Kasumi-1 (cell line): Measurements from ENCODE around the gene ATP9B.
A peak's percentile ranks its signal among the peaks of the same experiment; 100 is the strongest.
"Not testable (repeated sequence)": the region's sequence is repeated elsewhere in the genome, so short reads cannot be mapped to it uniquely, and the experiment has no call there.

Experiments
- DNase-seq, 2 experiments: peaks; one replicate each; lab custom pipeline; 2025; lab: John Stamatoyannopoulos, UW

ATP9B gene

GRCh38 chr18:79136742-79137141, 67.5 kb downstream of the ATP9B start:
- no peak for DNase-seq

DNA sequence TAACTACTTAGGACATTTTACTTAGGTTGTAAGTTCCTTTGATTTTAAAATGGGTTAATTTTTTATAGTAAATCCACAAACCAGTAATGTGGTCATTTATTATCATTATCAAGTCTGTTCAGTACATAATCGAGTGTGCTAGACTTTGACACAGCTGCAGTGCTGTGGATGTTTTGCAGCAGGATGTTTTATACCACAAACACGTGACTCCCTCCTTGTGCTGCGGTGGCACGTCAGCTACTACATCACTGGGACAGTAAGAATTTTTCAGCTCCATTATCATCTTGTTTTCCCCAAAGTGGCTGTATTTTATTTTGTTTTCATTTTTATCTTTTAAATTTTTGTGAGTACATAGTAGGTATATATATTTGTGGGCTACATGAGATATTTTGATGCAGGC, 70.0 kb downstream of the ATP9B start:
- peak; percentile 13 to 21 for DNase-seq

GRCh38 chr18:79147014-79147413, 77.8 kb downstream of the ATP9B start:
- no peak for DNase-seq

DNA sequence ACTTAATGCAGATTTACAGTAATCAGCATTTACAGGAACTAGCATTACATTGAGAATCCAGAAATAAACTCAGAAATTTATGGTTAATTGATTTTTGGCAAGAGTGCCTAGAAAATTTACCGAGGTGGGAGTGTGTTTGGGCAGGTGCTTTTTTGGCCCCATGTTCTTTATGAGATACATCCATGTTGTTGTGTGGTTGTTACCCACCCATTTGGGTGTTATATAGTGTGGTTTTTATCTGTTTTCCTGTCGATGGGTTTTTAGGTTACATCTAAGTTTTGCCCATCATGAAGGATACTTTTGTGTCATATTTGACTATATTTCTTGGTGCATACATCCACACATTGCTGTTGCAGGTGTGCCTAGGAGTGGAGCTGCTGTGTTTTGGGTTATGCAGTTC, 82.0 kb downstream of the ATP9B start:
- DNase-seq, result no peak

GRCh38 chr18:79156327-79156726, 87.1 kb downstream of the ATP9B start:
- DNase-seq, result no peak

DNA sequence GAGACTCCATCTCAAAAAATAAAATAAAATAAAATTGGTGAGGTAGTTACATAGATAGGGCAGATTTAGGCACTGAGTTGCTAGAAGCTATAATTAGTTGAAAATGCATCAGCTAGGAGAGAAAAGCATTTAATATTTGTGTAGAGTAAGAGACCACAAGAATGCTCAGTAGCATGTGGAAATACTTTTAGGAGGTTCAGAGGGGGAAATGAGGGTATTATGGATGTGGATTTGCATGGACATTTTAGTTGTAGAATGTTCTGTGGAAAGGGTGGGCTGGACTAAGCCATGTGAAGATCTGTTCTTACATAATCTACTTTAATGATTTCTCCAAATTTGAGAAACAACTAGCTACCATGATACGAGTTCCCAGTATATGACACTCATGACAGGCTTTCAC, 95.5 kb downstream of the ATP9B start:
- no peak for DNase-seq

- DNase-seq, result no peak
Measured at GRCh38 chr18:79166702-79167101, 97.5 kb downstream of the ATP9B start.

DNA sequence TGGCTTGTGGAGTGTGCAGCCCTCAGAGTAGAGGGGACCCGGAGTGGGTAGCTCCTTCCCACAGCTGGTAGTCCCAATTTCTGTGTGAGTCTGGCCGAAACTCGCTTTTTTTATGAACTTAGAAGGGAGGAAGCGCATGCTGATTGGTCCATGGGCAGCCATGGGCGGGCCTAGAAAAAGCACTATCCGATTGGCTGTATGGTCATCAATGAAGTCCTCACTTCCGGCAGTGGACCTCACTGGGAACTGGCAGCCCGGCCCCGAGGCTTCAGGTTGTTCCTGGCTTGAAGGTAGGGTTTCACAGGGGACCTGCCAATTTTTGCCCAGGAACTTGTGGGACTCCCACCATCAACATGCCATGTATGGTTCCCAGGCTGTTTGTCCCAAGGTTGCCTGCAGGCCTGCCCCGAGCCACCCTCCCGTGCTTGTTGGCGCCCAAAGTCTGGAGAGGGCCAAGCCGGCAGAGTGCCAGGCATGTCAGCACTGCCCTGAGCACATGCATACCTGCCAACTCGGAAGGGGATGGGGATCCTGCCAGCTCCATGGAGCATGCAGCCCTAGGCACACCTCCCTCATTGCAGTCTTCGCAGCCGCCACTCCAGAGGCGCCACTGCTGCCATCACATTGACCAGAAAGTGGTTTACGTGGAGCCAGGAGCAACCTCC, 98.5 kb downstream of the ATP9B start:
- no peak for DNase-seq

- peak; percentile 31 to 42 for DNase-seq
Measured at GRCh38 chr18:79169958-79170555, 100.9 kb downstream of the ATP9B start.

GRCh38 chr18:79172331-79172730, 103.1 kb downstream of the ATP9B start:
- not testable (repeated sequence) for DNase-seq

DNA sequence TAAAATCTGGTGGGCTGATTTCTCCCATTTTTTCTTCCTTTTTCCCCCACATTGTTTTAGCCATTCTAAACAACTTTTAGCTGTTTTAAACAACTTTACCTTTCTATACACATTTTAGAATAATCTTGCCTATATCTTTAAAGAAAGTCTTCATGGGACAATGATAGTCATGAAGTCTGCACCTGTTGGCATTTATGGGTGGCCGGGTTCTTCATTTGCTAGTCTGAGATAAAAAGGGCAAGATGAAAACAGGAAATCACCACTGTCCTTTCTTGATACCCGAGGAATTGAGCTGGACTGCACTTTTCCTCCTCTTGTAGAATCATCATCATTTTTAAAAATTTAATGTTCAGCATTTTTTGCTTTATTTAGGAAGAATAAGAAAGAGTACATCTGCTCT, 104.5 kb downstream of the ATP9B start:
- DNase-seq, result no peak

DNA sequence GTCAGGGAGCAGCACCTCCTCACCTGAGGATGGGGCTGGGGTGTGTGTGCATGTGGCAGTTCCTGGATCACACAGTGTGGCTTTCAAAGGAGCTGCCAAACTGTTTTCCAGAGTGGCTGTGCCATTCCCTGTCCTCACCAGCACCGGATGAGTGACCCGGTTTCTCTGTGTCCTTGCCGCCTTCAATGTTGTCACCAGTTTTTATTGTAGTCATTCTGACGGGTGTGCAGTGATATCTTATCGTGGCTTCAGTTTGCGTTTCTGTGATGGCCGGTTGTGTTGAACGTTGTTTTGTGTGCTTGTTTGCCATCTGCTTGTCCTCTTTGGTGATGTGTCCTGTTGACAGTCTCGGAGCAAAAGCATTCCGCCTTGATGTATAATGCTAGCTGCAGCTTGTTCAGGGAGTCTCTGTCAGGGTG, 108.9 kb downstream of the ATP9B start:
- DNase-seq, result no peak

DNA sequence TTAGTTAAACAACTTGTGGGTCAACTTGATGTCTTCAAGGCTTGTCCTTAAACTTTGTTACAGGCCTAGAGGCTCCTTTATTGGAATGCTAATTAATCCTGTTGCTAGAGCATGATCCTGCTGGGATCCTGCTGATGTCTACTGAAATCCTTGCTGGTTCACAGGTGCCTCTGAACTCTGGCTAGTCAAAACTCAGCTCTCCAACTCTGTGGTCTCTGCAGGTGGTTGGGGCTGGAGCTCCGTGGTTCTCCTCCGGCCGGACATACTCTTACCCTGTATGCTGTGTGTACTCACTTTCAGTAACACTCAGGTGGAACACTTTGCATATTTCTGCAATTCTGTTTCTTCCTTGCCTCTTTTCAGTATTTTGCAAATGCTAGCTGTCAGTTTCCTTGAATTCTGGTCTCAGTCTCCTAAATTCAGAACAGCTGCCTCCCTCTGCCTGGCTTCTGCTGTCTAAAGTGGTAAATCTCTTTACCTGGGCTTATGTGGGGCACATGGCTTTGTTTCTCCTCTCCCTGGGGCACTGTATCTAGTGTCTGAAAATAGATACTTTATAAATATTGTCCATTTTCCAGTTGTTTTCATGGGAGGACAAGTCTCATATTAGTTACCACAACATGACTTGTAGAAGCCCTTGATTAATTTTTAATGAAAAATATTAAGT, 113.0 kb downstream of the ATP9B start:
- DNase-seq, result no peak

DNA sequence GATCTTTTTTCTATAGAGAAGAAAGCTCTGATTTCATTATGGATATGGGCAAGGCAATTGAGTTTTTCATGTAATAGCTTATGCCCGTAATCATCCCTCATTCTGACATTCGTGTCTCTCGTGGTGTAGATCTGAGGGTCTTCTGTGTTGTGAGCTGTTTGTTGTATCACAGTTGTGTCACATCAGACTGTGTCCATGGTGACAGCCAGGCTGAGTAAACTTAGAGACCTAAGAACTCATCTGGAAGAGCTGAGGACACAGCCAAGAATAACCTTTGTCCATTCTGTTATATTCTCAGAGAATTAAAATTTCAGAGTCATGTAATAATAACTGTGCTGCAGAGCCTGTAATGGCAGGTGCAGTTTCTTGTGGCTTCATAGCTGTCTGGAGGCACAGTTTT, 116.5 kb downstream of the ATP9B start:
- no peak for DNase-seq

DNA sequence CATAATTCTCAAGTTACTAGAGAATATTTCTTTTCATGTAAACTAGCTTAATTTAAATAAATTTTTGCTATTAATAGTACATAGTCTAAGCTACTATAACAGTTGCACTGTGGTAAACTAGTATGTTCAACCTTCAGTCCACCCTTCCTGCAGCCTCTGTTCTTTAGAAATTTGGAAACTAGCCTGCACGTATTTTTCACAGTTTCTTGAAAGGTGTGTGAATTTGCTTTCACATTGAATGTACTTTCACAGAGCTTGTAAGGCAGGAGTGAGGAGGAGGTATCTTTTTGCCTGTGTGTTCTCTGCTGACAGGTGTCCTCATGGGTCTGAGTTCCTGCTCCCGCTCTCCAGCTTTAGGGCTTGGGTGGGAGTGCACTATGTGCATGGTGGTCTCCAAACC, 117.5 kb downstream of the ATP9B start:
- no peak for DNase-seq

GRCh38 chr18:79187532-79188277, 118.5 kb downstream of the ATP9B start:
- DNase-seq, result no peak

- no peak for DNase-seq
Measured at GRCh38 chr18:79191418-79191817, 122.2 kb downstream of the ATP9B start.

GRCh38 chr18:79191956-79192355, 122.8 kb downstream of the ATP9B start:
- no peak for DNase-seq

DNA sequence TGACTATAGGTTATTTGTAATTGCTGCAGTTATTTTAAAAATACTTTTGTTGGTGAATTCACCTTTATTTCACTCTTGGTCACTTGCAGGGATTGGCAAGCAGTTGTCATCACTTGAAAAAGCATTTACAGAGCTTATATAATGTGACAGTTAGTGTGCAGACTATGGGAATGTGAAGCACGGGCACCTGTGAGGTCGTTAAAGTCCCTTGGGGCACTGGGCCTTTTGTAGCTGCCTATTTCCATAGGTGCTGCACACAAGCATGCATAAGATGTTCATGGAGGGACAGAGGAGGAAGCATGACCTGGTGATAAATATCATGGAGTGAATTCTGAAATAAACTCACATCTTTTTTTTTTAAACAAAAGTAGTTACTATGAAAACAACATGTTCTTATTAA, 124.6 kb downstream of the ATP9B start:
- no peak for DNase-seq

DNA sequence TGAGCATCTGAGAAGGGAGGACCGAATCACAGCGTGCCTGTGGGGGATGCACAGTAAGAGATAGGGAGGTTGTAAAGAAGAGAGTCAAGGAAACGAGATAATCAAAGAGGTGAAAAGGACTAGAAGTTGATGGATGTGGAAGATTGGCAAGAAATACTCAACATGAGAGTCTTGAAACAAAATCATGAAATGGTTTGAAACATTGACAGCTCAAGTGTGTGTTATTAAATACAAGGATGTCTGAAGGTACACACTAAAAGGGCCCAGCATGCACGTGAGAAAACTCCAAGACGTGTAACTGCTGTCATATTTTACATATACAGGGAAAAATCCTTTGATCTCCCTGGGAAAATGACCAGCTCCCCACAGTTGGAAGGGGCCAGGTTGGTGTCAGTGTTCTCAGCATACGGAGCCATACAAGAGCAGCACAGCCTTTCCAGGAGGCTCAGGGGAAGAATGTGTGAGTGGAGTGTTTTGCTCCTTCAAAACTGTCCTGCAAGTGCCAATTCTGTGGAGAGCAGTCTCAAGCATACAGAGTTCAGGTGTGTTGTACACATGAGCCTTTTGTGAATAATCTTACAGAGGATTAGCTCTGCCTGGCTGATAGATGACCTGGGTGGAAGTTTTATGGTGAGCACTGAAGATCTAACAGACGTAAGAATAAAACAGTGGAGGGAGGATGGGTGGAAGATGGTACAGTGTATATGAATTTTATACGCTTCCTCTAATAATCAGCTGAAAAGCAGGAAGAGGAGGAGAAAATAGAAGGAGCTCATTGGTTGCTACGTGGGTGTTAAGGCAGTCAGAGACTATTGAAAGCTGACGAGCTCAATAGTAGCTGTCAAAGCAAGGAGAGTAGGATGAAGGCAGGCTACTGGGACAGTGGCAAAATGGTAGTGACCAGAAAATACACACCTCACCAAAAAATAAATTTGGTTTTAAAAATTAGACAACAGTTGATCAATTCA, 126.8 kb downstream of the ATP9B start:
- no peak for DNase-seq

- DNase-seq, result no peak
Measured at GRCh38 chr18:79197531-79197930, 128.3 kb downstream of the ATP9B start.
